ENCODE data around the gene TM4SF4.

- no peak for TF ChIP-seq CTCF (conservative IDR thresholded peaks at IDR 0.05 in 1 of 2, IDR thresholded peaks at IDR 0.05 in 1 of 2; ENCODE audit: extremely low read depth in 1 of 2, insufficient read depth in 1 of 2, low read depth in 1 of 2, low read length in 2 of 2)
- TF ChIP-seq EZH2 (IDR thresholded peaks at IDR 0.05; ENCODE audit: borderline replicate concordance, low read length) = no peak
These were observed 22.5 kb upstream of the TM4SF4 start for GRCh38 chr3:149452036-149452435.
